ENCODE results near the gene VAPA. TPM values are rescaled to one million over a fixed set of nuclear protein-coding genes. Genes with fewer than 3 reads are reported as not detected.

The VAPA gene
- total and polyA plus RNA-seq, 10 of the 15 experiments (the other 5 are each of a cell fraction or from before 2014, with no cell fraction given): 70.9 to 252 (median 166) TPM

GRCh38 chr18:9934274-9934673 lies 20.5 kb downstream of the VAPA start:
- in situ Hi-C loops (cut with MboI) (no loop called here), intact Hi-C loops (cut with micrococcal nuclease; ENCODE audit: unreplicated experiment) (no loop called here)
- RAD21 ChIA-PET (ENCODE audit: unreplicated experiment): no interaction called here
- DNase-seq (ENCODE audit: low read depth, low spot score): no peak
- CTCF ChIA-PET: no interaction called here
- Histone ChIP-seq H3K36me3 (ENCODE audit: control insufficient read depth in 2 of 2, insufficient read depth in 2 of 2, low read length in 1 of 2) (peaks cover 5 to 28% of the 10 kb centered on the region in 2 experiments), H3K27me3 (replicated peaks in 1 of 2; ENCODE audit: control insufficient read depth in 2 of 2, insufficient read depth in 2 of 2, low read length in 1 of 2) (no peaks in the 10 kb centered on the region), H3K27ac (ENCODE audit: control insufficient read depth, insufficient read depth) (no peak overlapping the region), H3K4me1 (ENCODE audit: control insufficient read depth, insufficient read depth, low read length) (no peaks in the 10 kb centered on the region), H3K4me3 (no peak overlapping the region), H3K9me3 (replicated peaks; ENCODE audit: control insufficient read depth, insufficient read depth, low read length) (no peaks in the 10 kb centered on the region), H2AFZ (ENCODE audit: control insufficient read depth, low read depth, low read length) (no peak overlapping the region), H3K4me2 (ENCODE audit: control insufficient read depth, insufficient read depth) (no peak overlapping the region), H4K20me1 (ENCODE audit: control insufficient read depth, insufficient read depth) (0 out of 2 replicates have a peak, but pooled peaks cover 2% of the 10 kb centered on the region), H3K9ac (ENCODE audit: control insufficient read depth, insufficient read depth, low read length) (no peak overlapping the region), H3K79me2 (ENCODE audit: control insufficient read depth, insufficient read depth, low read length) (peaks cover 37% of the 10 kb centered on the region)
- 98% methylated on average over 3 of the region's 3 CpGs for WGBS (ENCODE audit: insufficient coverage, insufficient replicate concordance, low lambda C conversion rate, missing lambda C conversion rate)
- SMC1A ChIA-PET (ENCODE audit: uncharacterized antibody, unreplicated experiment): no interaction called here
- no peak for FAIRE-seq
- POLR2A ChIA-PET: no interaction called here
- BruUV-seq (replicated peaks): no TSS peak
- no peak for ATAC-seq
- TF ChIP-seq RAD51 (IDR thresholded peaks at IDR 0.05) (no peak), NFYB (IDR thresholded peaks at IDR 0.05; ENCODE audit: insufficient read depth, low read depth, low read length) (no peak), NR2C1 (IDR thresholded peaks at IDR 0.05) (no peak), GATAD2B (conservative IDR thresholded peaks at IDR 0.05; ENCODE audit: low read depth) (no peak), SRF (IDR thresholded peaks at IDR 0.05; ENCODE audit: low read depth in 2 of 2, low read length in 2 of 2) (no peak), ETV6 (conservative IDR thresholded peaks at IDR 0.05 in 1 of 2, IDR thresholded peaks at IDR 0.05 in 1 of 2; ENCODE audit: borderline replicate concordance in 1 of 2, low read depth in 1 of 2) (no peak), CHD2 (IDR thresholded peaks at IDR 0.05; ENCODE audit: borderline replicate concordance, low read depth, low read length) (no peak), CHD1 (IDR thresholded peaks at IDR 0.05; ENCODE audit: low read depth, low read length) (no peak), GABPA (IDR thresholded peaks at IDR 0.05; ENCODE audit: low read depth) (no peak), BMI1 (IDR thresholded peaks at IDR 0.05; ENCODE audit: borderline replicate concordance) (no peak), USF1 (IDR thresholded peaks at IDR 0.05; ENCODE audit: borderline replicate concordance, extremely low read length, insufficient read depth, low read depth, low read length) (no peak), LARP7 (IDR thresholded peaks at IDR 0.05) (no peak), ZBTB33 (IDR thresholded peaks at IDR 0.05) (no peak), NRF1 (conservative IDR thresholded peaks at IDR 0.05; ENCODE audit: low read depth, low read length) (no peak), MAX (IDR thresholded peaks at IDR 0.05; ENCODE audit: low read depth, low read length) (no peak)
- TF ChIP-seq, protein P1, sequence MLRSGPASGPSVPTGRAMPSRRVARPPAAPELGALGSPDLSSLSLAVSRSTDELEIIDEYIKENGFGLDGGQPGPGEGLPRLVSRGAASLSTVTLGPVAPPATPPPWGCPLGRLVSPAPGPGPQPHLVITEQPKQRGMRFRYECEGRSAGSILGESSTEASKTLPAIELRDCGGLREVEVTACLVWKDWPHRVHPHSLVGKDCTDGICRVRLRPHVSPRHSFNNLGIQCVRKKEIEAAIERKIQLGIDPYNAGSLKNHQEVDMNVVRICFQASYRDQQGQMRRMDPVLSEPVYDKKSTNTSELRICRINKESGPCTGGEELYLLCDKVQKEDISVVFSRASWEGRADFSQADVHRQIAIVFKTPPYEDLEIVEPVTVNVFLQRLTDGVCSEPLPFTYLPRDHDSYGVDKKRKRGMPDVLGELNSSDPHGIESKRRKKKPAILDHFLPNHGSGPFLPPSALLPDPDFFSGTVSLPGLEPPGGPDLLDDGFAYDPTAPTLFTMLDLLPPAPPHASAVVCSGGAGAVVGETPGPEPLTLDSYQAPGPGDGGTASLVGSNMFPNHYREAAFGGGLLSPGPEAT (IDR thresholded peaks at IDR 0.05; ENCODE audit: low read depth): no peak
- TF ChIP-seq, protein P2, sequence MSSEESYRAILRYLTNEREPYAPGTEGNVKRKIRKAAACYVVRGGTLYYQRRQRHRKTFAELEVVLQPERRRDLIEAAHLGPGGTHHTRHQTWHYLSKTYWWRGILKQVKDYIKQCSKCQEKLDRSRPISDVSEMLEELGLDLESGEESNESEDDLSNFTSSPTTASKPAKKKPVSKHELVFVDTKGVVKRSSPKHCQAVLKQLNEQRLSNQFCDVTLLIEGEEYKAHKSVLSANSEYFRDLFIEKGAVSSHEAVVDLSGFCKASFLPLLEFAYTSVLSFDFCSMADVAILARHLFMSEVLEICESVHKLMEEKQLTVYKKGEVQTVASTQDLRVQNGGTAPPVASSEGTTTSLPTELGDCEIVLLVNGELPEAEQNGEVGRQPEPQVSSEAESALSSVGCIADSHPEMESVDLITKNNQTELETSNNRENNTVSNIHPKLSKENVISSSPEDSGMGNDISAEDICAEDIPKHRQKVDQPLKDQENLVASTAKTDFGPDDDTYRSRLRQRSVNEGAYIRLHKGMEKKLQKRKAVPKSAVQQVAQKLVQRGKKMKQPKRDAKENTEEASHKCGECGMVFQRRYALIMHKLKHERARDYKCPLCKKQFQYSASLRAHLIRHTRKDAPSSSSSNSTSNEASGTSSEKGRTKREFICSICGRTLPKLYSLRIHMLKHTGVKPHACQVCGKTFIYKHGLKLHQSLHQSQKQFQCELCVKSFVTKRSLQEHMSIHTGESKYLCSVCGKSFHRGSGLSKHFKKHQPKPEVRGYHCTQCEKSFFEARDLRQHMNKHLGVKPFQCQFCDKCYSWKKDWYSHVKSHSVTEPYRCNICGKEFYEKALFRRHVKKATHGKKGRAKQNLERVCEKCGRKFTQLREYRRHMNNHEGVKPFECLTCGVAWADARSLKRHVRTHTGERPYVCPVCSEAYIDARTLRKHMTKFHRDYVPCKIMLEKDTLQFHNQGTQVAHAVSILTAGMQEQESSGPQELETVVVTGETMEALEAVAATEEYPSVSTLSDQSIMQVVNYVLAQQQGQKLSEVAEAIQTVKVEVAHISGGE (CRISPR knock-in tag; IDR thresholded peaks at IDR 0.05): no peak

Data from GM12878 (cell line).